HEK293 (cell line): ENCODE results near the gene ARHGAP27.
A peak's percentile ranks its signal among the peaks of the same experiment; 100 is the strongest.

ENCODE experiments used
- ELK4 ChIP-seq: IDR thresholded peaks from 2 replicates; pipeline ENCODE4 v1.6.1; 2011; ENCODE audit warnings: mild to moderate bottlenecking, low read depth, low read length, borderline replicate concordance
- GFI1B ChIP-seq: fragments of 450-650 bp; formaldehyde crosslinking; IDR thresholded peaks from 2 replicates; pipeline ENCODE4 v1.5.1; 2016; ENCODE audit warnings: missing biosample characterization, missing genetic modification characterization
- GLIS1 ChIP-seq: fragments of 450-650 bp; formaldehyde crosslinking; IDR thresholded peaks from 2 replicates; pipeline ENCODE4 v1.5.1; 2016; ENCODE audit warnings: missing biosample characterization, missing genetic modification characterization
- IKZF3 ChIP-seq: fragments of 450-650 bp; IDR thresholded peaks from 2 replicates; pipeline ENCODE4 v1.5.0; 2018; ENCODE audit warnings: missing biosample characterization, mild to moderate bottlenecking, missing genetic modification characterization, moderate library complexity
- KLF7 ChIP-seq: fragments of 450-650 bp; formaldehyde crosslinking; IDR thresholded peaks from 2 replicates; pipeline ENCODE4 v1.5.1; 2016; ENCODE audit warnings: missing biosample characterization, missing genetic modification characterization, borderline replicate concordance
- KLF8 ChIP-seq: fragments of 450-650 bp; formaldehyde crosslinking; IDR thresholded peaks from 2 replicates; pipeline ENCODE4 v1.5.1; 2016; ENCODE audit warnings: missing biosample characterization, missing genetic modification characterization
- SCRT1 ChIP-seq: fragments of 450-650 bp; formaldehyde crosslinking; IDR thresholded peaks from 2 replicates; pipeline ENCODE4 v1.5.1; 2016; ENCODE audit warnings: missing biosample characterization, missing genetic modification characterization, borderline replicate concordance
- SP2 ChIP-seq: fragments of 450-650 bp; formaldehyde crosslinking; IDR thresholded peaks from 2 replicates; pipeline ENCODE4 v1.5.1; 2016; ENCODE audit warnings: missing biosample characterization, missing genetic modification characterization
- SP7 ChIP-seq: fragments of 450-650 bp; formaldehyde crosslinking; IDR thresholded peaks from 2 replicates; pipeline ENCODE4 v1.5.1; 2016; ENCODE audit warnings: missing biosample characterization, missing genetic modification characterization
- TRIM28 ChIP-seq: IDR thresholded peaks from 2 replicates; pipeline ENCODE4 v1.6.1; 2011; ENCODE audit warnings: low read length, control low read depth, borderline replicate concordance
- ZBTB49 ChIP-seq: fragments of 450-650 bp; formaldehyde crosslinking; IDR thresholded peaks from 2 replicates; pipeline ENCODE4 v1.5.1; 2016; ENCODE audit warnings: missing biosample characterization, missing genetic modification characterization, low read depth
- ZEB2 ChIP-seq: fragments of 450-650 bp; formaldehyde crosslinking; IDR thresholded peaks from 2 replicates; pipeline ENCODE4 v1.5.1; 2016; ENCODE audit warnings: missing biosample characterization, missing genetic modification characterization
- ZNF184 ChIP-seq: fragments of 450-650 bp; IDR thresholded peaks from 2 replicates; pipeline ENCODE4 v1.5.1; 2018; ENCODE audit warnings: missing biosample characterization, mild to moderate bottlenecking, missing genetic modification characterization
- ZNF2 ChIP-seq: fragments of 450-650 bp; formaldehyde crosslinking; IDR thresholded peaks from 2 replicates; pipeline ENCODE4 v1.5.1; 2016; ENCODE audit warnings: missing biosample characterization, missing genetic modification characterization
- ZNF221 ChIP-seq: fragments of 450-650 bp; formaldehyde crosslinking; IDR thresholded peaks from 2 replicates; pipeline ENCODE4 v1.5.1; 2017; ENCODE audit warnings: missing biosample characterization, missing genetic modification characterization, borderline replicate concordance
- ZNF398 ChIP-seq: fragments of 450-650 bp; formaldehyde crosslinking; IDR thresholded peaks from 2 replicates; pipeline ENCODE4 v1.5.1; 2017; ENCODE audit warnings: missing biosample characterization, missing genetic modification characterization
- ZNF433 ChIP-seq: fragments of 450-650 bp; formaldehyde crosslinking; IDR thresholded peaks from 2 replicates; pipeline ENCODE4 v1.5.1; 2016; ENCODE audit warnings: missing biosample characterization, missing genetic modification characterization, low read depth
- ZNF501 ChIP-seq: fragments of 450-650 bp; formaldehyde crosslinking; IDR thresholded peaks from 2 replicates; pipeline ENCODE4 v1.5.1; 2016; ENCODE audit warnings: missing biosample characterization, missing genetic modification characterization
- ZNF529 ChIP-seq: fragments of 450-650 bp; formaldehyde crosslinking; IDR thresholded peaks from 2 replicates; pipeline ENCODE4 v1.5.1; 2017; ENCODE audit warnings: missing genetic modification characterization, missing biosample characterization; ENCODE audit not compliant: insufficient replicate concordance
- ZNF623 ChIP-seq: fragments of 450-650 bp; formaldehyde crosslinking; IDR thresholded peaks from 2 replicates; pipeline ENCODE4 v1.5.1; 2016; ENCODE audit warnings: missing biosample characterization, missing genetic modification characterization
- ZNF629 ChIP-seq: fragments of 450-650 bp; formaldehyde crosslinking; IDR thresholded peaks from 2 replicates; pipeline ENCODE4 v1.5.1; 2017; ENCODE audit warnings: missing biosample characterization, missing genetic modification characterization
- ZNF639 ChIP-seq: fragments of 450-650 bp; formaldehyde crosslinking; IDR thresholded peaks from 2 replicates; pipeline ENCODE4 v1.5.1; 2016; ENCODE audit warnings: missing biosample characterization, missing genetic modification characterization
- ZNF654 ChIP-seq: fragments of 450-650 bp; formaldehyde crosslinking; IDR thresholded peaks from 2 replicates; pipeline ENCODE4 v1.5.1; 2016; ENCODE audit warnings: low read depth, missing biosample characterization, missing genetic modification characterization
- ZNF658 ChIP-seq: fragments of 450-650 bp; formaldehyde crosslinking; IDR thresholded peaks from 2 replicates; pipeline ENCODE4; 2016; ENCODE audit warnings: missing biosample characterization, missing genetic modification characterization
- TF ChIP-seq, protein P1 (sequence below): fragments of 450-650 bp; formaldehyde crosslinking; IDR thresholded peaks from 2 replicates; pipeline ENCODE4 v1.5.1; 2017; ENCODE audit warnings: missing biosample characterization, missing genetic modification characterization
- TF ChIP-seq, protein P2 (sequence below): fragments of 450-650 bp; formaldehyde crosslinking; IDR thresholded peaks from 2 replicates; pipeline ENCODE4 v1.5.1; 2017; ENCODE audit warnings: missing biosample characterization, missing genetic modification characterization
- TF ChIP-seq, protein P3 (sequence below): fragments of 450-650 bp; formaldehyde crosslinking; IDR thresholded peaks from 2 replicates; pipeline ENCODE4 v1.5.1; 2017; ENCODE audit warnings: missing biosample characterization, missing genetic modification characterization
- TF ChIP-seq, protein P4 (sequence below): fragments of 450-650 bp; formaldehyde crosslinking; IDR thresholded peaks from 2 replicates; pipeline ENCODE4 v1.5.1; 2016; ENCODE audit warnings: missing biosample characterization, missing genetic modification characterization

Gene ARHGAP27

GRCh38 chr17:45345554-45346215 is 87.0 kb downstream of the ARHGAP27 start (continued):
- TF ChIP-seq KLF8 (tag by site-specific recombination) = peak; percentile 55
- TF ChIP-seq ZNF398 (tag by site-specific recombination) = peak; percentile 54
- peak; percentile 60 for TF ChIP-seq GFI1B (tag by site-specific recombination)
- no peak for TF ChIP-seq SCRT1 (tag by site-specific recombination)
- no peak for TF ChIP-seq ZNF658 (tag by site-specific recombination)
- peak; percentile 95 for TF ChIP-seq ZEB2 (tag by site-specific recombination)
- no peak for TF ChIP-seq ZNF654 (tag by site-specific recombination)
- no peak for TF ChIP-seq ZNF184 (tag by site-specific recombination)
- TF ChIP-seq, protein P1, sequence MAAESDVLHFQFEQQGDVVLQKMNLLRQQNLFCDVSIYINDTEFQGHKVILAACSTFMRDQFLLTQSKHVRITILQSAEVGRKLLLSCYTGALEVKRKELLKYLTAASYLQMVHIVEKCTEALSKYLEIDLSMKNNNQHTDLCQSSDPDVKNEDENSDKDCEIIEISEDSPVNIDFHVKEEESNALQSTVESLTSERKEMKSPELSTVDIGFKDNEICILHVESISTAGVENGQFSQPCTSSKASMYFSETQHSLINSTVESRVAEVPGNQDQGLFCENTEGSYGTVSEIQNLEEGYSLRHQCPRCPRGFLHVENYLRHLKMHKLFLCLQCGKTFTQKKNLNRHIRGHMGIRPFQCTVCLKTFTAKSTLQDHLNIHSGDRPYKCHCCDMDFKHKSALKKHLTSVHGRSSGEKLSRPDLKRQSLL (tag by site-specific recombination) = no peak
- peak; percentile 89 for TF ChIP-seq IKZF3
- TF ChIP-seq ZBTB49 (tag by site-specific recombination) = no peak
- TF ChIP-seq, protein P2, sequence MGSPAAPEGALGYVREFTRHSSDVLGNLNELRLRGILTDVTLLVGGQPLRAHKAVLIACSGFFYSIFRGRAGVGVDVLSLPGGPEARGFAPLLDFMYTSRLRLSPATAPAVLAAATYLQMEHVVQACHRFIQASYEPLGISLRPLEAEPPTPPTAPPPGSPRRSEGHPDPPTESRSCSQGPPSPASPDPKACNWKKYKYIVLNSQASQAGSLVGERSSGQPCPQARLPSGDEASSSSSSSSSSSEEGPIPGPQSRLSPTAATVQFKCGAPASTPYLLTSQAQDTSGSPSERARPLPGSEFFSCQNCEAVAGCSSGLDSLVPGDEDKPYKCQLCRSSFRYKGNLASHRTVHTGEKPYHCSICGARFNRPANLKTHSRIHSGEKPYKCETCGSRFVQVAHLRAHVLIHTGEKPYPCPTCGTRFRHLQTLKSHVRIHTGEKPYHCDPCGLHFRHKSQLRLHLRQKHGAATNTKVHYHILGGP = peak; percentile 89
- peak; percentile 12; the same call in 1 of the 2 replicates for TF ChIP-seq SP2 (tag by site-specific recombination)
- TF ChIP-seq ZNF221 (tag by site-specific recombination) = no peak
- TF ChIP-seq KLF7 (tag by site-specific recombination) = peak; percentile 66; the same call in 1 of the 2 replicates
- no peak for TF ChIP-seq ZNF623 (tag by site-specific recombination)
- no peak for TF ChIP-seq ZNF639 (tag by site-specific recombination)
- TF ChIP-seq ZNF433 (tag by site-specific recombination) = no peak
- TF ChIP-seq ELK4 = no peak
- TF ChIP-seq, protein P3, sequence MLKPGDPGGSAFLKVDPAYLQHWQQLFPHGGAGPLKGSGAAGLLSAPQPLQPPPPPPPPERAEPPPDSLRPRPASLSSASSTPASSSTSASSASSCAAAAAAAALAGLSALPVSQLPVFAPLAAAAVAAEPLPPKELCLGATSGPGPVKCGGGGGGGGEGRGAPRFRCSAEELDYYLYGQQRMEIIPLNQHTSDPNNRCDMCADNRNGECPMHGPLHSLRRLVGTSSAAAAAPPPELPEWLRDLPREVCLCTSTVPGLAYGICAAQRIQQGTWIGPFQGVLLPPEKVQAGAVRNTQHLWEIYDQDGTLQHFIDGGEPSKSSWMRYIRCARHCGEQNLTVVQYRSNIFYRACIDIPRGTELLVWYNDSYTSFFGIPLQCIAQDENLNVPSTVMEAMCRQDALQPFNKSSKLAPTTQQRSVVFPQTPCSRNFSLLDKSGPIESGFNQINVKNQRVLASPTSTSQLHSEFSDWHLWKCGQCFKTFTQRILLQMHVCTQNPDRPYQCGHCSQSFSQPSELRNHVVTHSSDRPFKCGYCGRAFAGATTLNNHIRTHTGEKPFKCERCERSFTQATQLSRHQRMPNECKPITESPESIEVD (tag by site-specific recombination) = peak; percentile 96
- TF ChIP-seq SP7 (tag by site-specific recombination) = peak; percentile 97
- peak; percentile 75 for TF ChIP-seq ZNF629 (tag by site-specific recombination)
- TF ChIP-seq ZNF2 (tag by site-specific recombination) = 0 out of 2 replicates have a peak, but pooled peaks have one; percentile 45
- peak; percentile 97 for TF ChIP-seq TRIM28
- peak; percentile 8 for TF ChIP-seq ZNF529 (tag by site-specific recombination)
- no peak for TF ChIP-seq ZNF501 (tag by site-specific recombination)
- TF ChIP-seq, protein P4, sequence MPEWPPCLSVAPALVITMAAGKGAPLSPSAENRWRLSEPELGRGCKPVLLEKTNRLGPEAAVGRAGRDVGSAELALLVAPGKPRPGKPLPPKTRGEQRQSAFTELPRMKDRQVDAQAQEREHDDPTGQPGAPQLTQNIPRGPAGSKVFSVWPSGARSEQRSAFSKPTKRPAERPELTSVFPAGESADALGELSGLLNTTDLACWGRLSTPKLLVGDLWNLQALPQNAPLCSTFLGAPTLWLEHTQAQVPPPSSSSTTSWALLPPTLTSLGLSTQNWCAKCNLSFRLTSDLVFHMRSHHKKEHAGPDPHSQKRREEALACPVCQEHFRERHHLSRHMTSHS (tag by site-specific recombination) = no peak
- peak; percentile 98 for TF ChIP-seq GLIS1
